Neural crest cell (in vitro differentiated cells): ENCODE measurements around the gene CPT1C. TPM values are rescaled to one million over a fixed set of nuclear protein-coding genes. Genes with fewer than 3 reads are reported as not detected.
"Not testable (repeated sequence)": the region's sequence is repeated elsewhere in the genome, so short reads cannot be mapped to it uniquely, and the experiment has no call there.

ENCODE experiments used
- DNase-seq: peaks from one replicate; pipeline ENCODE4 v3.0.0; 2021; ENCODE audit warnings: low read depth, mixed read lengths, low spot score
- H3K27ac Mint-ChIP-seq: one replicate; pipeline ENCODE4 v1.8.0; 2021; ENCODE audit warnings: mild to moderate bottlenecking, mixed read lengths; ENCODE audit not compliant: unreplicated experiment
- H3K27me3 Mint-ChIP-seq: 2 replicates; pipeline ENCODE4 v1.8.0; 2021; ENCODE audit warnings: low read depth, mild to moderate bottlenecking, mixed read lengths
- H3K36me3 Mint-ChIP-seq: 2 replicates; pipeline ENCODE4 v1.8.0; 2021; ENCODE audit warnings: low read depth, mild to moderate bottlenecking, mixed read lengths
- H3K4me1 Mint-ChIP-seq: 2 replicates; pipeline ENCODE4 v1.8.0; 2021; ENCODE audit warnings: mixed read lengths
- H3K4me3 Mint-ChIP-seq: one replicate; pipeline ENCODE4 v1.8.0; 2021; ENCODE audit warnings: mild to moderate bottlenecking, mixed read lengths
- H3K9me3 Mint-ChIP-seq: 2 replicates; pipeline ENCODE4 v1.8.0; 2021; ENCODE audit warnings: mixed read lengths
- CTCF ChIP-seq: fragments of 200-600 bp; sonication (generic); conservative IDR thresholded peaks from 2 replicates; pipeline ENCODE4 v1.5.0; 2021; ENCODE audit warnings: antibody characterized with exemption, mild to moderate bottlenecking
- total RNA-seq: library from RNA; stranded (reverse); gene quantifications from 2 replicates; pipeline ENCODE4 v1.2.1, GENCODE V29; 2021

The CPT1C gene
- total RNA-seq, 1 donor from 2014 or later: 87.7 TPM

GRCh38 chr19:49718511-49718910 lies 27.6 kb downstream of the CPT1C start:
- Mint-ChIP-seq H3K27ac (no peak overlapping the region), H3K4me1 (peaks cover 6% of the 10 kb centered on the region), H3K9me3 (peaks cover 3% of the 10 kb centered on the region), H3K27me3 (no peaks in the 10 kb centered on the region), H3K36me3 (peaks cover 3% of the 10 kb centered on the region), H3K4me3 (no peak overlapping the region)
- TF ChIP-seq CTCF: no peak
- DNase-seq: no peak

- Mint-ChIP-seq H3K9me3 (peaks cover 3% of the 10 kb centered on the region), H3K4me1 (peaks cover 6% of the 10 kb centered on the region), H3K27ac (no peak overlapping the region), H3K4me3 (no peak overlapping the region), H3K27me3 (no peaks in the 10 kb centered on the region), H3K36me3 (peaks cover 3% of the 10 kb centered on the region)
- no peak for DNase-seq
- TF ChIP-seq CTCF: no peak
These were observed 28.1 kb downstream of the CPT1C start for GRCh38 chr19:49718991-49719390.

- H3K4me3 Mint-ChIP-seq, DNase-seq, H3K9me3 Mint-ChIP-seq, H3K27me3 Mint-ChIP-seq, H3K36me3 Mint-ChIP-seq, H3K27ac Mint-ChIP-seq, H3K4me1 Mint-ChIP-seq: not testable (repeated sequence)
These were observed 28.5 kb downstream of the CPT1C start for GRCh38 chr19:49719420-49719819.

GRCh38 chr19:49727217-49728030 lies 36.5 kb downstream of the CPT1C start:
- no peak overlapping the region for H3K27ac Mint-ChIP-seq
- no peak for TF ChIP-seq CTCF
- no peaks in the 10 kb centered on the region for H3K36me3 Mint-ChIP-seq
- H3K4me1 Mint-ChIP-seq: no peaks in the 10 kb centered on the region
- no peaks in the 10 kb centered on the region for H3K9me3 Mint-ChIP-seq
- DNase-seq: no peak
- H3K4me3 Mint-ChIP-seq: no peak overlapping the region
- H3K27me3 Mint-ChIP-seq: peaks cover 2% of the 10 kb centered on the region

- no peak for TF ChIP-seq CTCF
- no peak overlapping the region for H3K27ac Mint-ChIP-seq
- no peaks in the 10 kb centered on the region for H3K36me3 Mint-ChIP-seq
- no peak for DNase-seq
- H3K9me3 Mint-ChIP-seq: no peaks in the 10 kb centered on the region
- no peaks in the 10 kb centered on the region for H3K4me1 Mint-ChIP-seq
- H3K4me3 Mint-ChIP-seq: no peak overlapping the region
- peaks cover 2% of the 10 kb centered on the region for H3K27me3 Mint-ChIP-seq
These were observed 39.2 kb downstream of the CPT1C start for GRCh38 chr19:49730166-49730565.

DNA sequence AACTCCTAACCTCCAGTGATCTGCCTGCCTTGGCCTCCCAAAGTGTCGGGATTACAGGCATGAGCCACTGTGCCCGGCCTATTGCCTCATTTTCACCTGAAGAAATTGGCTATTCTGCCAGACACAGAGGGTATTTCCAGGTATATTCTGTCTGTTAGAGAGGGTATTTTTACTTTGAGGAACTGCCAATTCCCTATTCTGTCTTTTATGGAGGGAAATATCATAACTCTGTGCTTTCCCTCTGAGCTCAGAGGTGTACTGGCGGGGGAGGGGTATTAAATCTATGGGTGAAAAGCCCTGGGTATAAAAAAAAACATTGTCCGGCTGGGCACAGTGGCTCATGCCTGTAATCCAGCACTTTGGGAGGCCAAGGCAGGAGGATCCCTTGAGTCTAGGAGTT lies 47.4 kb downstream of the CPT1C start:
- no peaks in the 10 kb centered on the region for H3K36me3 Mint-ChIP-seq
- H3K9me3 Mint-ChIP-seq: no peaks in the 10 kb centered on the region
- TF ChIP-seq CTCF: no peak
- no peaks in the 10 kb centered on the region for H3K4me1 Mint-ChIP-seq
- no peak overlapping the region for H3K4me3 Mint-ChIP-seq
- no peak for DNase-seq
- H3K27ac Mint-ChIP-seq: no peak overlapping the region
- no peaks in the 10 kb centered on the region for H3K27me3 Mint-ChIP-seq
